Measurements from ENCODE around the gene ANKS1B.

GRCh38 chr12:99767809-99768208 is 216.9 kb downstream of the ANKS1B start:
- TF ChIP-seq POLR2AphosphoS5 (IDR thresholded peaks at IDR 0.05) (no peak), POLR2A (IDR thresholded peaks at IDR 0.05) (no peak)
